Activated naive CD8-positive, alpha-beta T cell treated with anti-CD3 and anti-CD28 coated beads, Interleukin-2, amount 10 ng/mL, durations not matched to agents 7 days and 5 days (primary cell): ENCODE data around the gene MYRFL. TPM values are rescaled to one million over a fixed set of nuclear protein-coding genes. Genes with fewer than 3 reads are reported as not detected.
"Not testable (repeated sequence)": the region's sequence is repeated elsewhere in the genome, so short reads cannot be mapped to it uniquely, and the experiment has no call there.

ENCODE experiments used
- ATAC-seq: fragments of 150-1000 bp; cut with Tn5 transposase; one replicate; pipeline ENCODE4 v1.10.0; 2021; ENCODE audit warnings: low read depth, moderate library complexity
- POLR2A ChIA-PET: fragments of 350-600 bp; sonication (Branson Sonifier 250); formaldehyde crosslinking; loops from one replicate; lab custom pipeline; 2021; ENCODE audit warnings: antibody characterized with exemption; lab: Charles Lee
- DNase-seq: peaks from one replicate; pipeline ENCODE4 v3.0.0; 2021
- H3K27ac Mint-ChIP-seq: one replicate; pipeline ENCODE4 v1.8.0; 2022; ENCODE audit warnings: mild to moderate bottlenecking, mixed read lengths
- H3K27me3 Mint-ChIP-seq: one replicate; pipeline ENCODE4 v1.8.0; 2022; ENCODE audit warnings: mild to moderate bottlenecking, moderate library complexity, mixed read lengths
- H3K36me3 Mint-ChIP-seq: one replicate; pipeline ENCODE4 v1.8.0; 2021; ENCODE audit warnings: mild to moderate bottlenecking, mixed read lengths
- H3K4me1 Mint-ChIP-seq: one replicate; pipeline ENCODE4 v1.8.0; 2021; ENCODE audit warnings: mixed read lengths
- H3K4me3 Mint-ChIP-seq: one replicate; pipeline ENCODE4 v1.8.0; 2022; ENCODE audit warnings: mild to moderate bottlenecking, moderate library complexity, mixed read lengths
- H3K9me3 Mint-ChIP-seq: one replicate; pipeline ENCODE4 v1.8.0; 2021; ENCODE audit warnings: mixed read lengths
- total RNA-seq, 2 experiments: library from RNA; stranded (reverse); gene quantifications; one replicate each; pipeline ENCODE4 v1.2.3, GENCODE V29; 2021

The MYRFL gene
- not detected for total RNA-seq

DNA sequence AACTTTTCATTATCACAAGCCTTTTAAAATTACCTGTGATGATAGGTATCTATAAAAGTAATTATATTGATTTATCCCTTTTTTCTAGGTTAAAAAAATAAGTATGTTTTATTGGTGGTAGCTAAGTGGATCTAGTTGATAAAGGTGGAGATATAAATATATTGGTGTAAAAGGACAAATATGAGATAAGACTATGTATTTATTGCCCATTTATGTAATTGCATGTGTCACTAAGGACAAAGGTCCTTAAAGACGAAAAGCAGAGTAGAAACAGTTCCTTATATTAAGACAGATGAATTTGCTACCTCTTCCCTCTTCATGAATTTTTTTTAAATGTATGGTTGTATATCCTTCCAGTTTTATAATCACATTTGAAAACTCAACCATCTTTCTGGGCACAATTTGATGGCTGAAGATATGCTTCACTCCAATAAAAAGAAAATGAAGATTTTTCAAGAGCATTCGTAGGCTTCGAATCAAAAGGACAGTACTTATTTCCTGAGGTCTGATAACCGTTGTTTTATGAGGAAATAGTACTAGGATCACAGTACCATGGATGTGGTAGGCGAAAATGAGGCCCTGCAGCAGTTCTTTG, at the start of gene MYRFL:
Gene MYRFL, plus strand, starts transcription at position 262 of the 595 bp plus-strand sequence. Its CDS starts 291 bp downstream, at position 553.
- H3K27me3 Mint-ChIP-seq: peaks cover 4% of the 10 kb centered on the region
- H3K4me1 Mint-ChIP-seq: no peaks in the 10 kb centered on the region
- POLR2A ChIA-PET: no interaction called here
- no peak within 1 kb of the TSS for H3K4me3 Mint-ChIP-seq
- DNase-seq (no peak), ATAC-seq (no peak)
- H3K9me3 Mint-ChIP-seq: no peaks in the 10 kb centered on the region
- no peak within 1 kb of the TSS for H3K27ac Mint-ChIP-seq
- peaks cover 2% of the 10 kb centered on the region for H3K36me3 Mint-ChIP-seq

DNA sequence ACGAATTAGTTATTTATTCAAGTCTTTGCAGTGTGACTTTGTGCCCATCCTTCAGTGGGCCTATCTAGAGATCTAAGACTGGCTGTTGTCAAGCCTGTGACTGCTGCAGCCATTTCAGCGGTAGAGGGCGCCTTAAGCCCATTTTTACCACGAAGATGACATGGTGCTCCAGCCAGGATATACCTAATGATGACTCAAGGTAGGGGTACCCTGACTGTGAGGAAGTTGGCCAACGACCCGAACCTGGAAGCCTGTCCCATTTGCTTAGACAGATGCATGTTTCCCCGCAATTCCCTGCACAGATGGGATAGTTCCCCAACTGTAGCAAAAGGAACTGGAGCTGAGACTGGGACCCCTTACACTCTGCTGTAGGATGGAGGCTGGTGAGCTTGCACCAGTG, 45.1 kb upstream of the MYRFL start:
- Mint-ChIP-seq H3K4me3 (no peak overlapping the region), H3K27ac (no peak overlapping the region), H3K9me3 (peaks cover 8% of the 10 kb centered on the region), H3K4me1 (no peaks in the 10 kb centered on the region), H3K27me3 (no peaks in the 10 kb centered on the region), H3K36me3 (peaks cover 26% of the 10 kb centered on the region)
- DNase-seq (no peak), ATAC-seq (no peak)
- POLR2A ChIA-PET: no interaction called here

DNA sequence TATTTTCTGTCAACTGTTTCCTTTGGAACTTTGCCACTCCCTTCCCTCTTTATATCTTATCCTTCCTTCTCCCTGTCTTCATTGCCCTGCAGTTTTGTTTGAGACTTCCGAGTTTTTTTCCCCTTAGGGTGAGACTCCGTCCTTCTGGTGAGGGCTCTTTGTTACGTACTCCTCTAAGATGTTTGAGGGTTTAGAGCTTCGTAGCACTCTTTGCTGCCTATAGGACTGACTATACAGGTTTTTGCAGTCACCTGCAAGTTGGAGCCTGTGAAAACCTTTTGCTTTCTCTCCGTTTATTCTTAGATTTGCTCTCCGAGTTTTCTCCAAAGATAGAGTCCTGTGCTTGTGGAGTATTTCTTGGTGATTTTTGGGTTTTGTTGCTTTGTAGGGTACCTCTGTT, 41.7 kb upstream of the MYRFL start:
- DNase-seq: no peak

DNA sequence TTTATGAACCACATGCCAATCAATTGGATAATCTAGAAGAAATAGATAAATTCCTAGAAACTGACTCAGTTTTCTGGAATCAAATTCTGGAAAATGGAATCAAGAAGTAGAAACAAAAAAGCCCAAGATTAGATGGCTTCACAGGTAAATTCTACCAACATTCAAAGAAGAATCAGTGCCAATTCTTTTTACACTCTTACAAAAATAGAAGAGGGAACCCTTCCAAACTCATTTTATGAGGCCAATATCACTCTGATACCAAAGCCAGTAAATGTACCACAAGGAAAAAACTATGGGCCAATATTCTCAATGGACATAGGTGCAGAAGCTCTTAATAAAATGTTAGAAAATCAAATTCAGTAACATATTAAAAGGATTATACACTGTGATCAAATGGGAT, 35.7 kb upstream of the MYRFL start:
- peaks cover 51% of the 10 kb centered on the region for H3K36me3 Mint-ChIP-seq
- no peak for DNase-seq
- H3K9me3 Mint-ChIP-seq: peaks cover 16% of the 10 kb centered on the region
- H3K4me1 Mint-ChIP-seq: no peaks in the 10 kb centered on the region
- H3K27ac Mint-ChIP-seq: no peak overlapping the region
- POLR2A ChIA-PET: no interaction called here
- ATAC-seq: no peak
- no peaks in the 10 kb centered on the region for H3K27me3 Mint-ChIP-seq
- no peak overlapping the region for H3K4me3 Mint-ChIP-seq

More for the DNA sequence above, 41.7 kb upstream of the MYRFL start:
- no peaks in the 10 kb centered on the region for H3K27me3 Mint-ChIP-seq
- no peak overlapping the region for H3K27ac Mint-ChIP-seq
- H3K4me1 Mint-ChIP-seq: no peaks in the 10 kb centered on the region
- POLR2A ChIA-PET: no interaction called here
- H3K4me3 Mint-ChIP-seq: no peak overlapping the region
- ATAC-seq: no peak
- H3K9me3 Mint-ChIP-seq: peaks cover 8% of the 10 kb centered on the region
- H3K36me3 Mint-ChIP-seq: peaks cover 39% of the 10 kb centered on the region

DNA sequence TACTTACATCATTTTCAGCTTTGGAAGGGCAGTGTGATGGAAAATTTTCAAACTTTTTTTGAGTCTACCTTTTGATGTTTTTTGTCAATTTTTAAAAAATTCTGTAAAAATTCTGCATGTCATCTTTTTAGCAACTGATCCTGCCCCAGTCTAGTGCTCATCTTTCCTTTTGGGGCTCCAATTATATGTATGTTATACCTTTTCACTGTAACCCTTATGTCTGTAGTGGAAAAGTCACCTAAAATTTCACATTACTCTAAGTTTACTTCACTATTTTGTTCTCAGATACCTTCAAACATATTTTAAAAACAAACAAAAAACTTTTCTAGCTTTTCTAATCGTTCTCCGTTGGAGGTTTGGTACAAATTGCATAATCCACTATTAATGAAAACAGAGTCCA, 32.5 kb upstream of the MYRFL start:
- peaks cover 18% of the 10 kb centered on the region for H3K9me3 Mint-ChIP-seq

DNA sequence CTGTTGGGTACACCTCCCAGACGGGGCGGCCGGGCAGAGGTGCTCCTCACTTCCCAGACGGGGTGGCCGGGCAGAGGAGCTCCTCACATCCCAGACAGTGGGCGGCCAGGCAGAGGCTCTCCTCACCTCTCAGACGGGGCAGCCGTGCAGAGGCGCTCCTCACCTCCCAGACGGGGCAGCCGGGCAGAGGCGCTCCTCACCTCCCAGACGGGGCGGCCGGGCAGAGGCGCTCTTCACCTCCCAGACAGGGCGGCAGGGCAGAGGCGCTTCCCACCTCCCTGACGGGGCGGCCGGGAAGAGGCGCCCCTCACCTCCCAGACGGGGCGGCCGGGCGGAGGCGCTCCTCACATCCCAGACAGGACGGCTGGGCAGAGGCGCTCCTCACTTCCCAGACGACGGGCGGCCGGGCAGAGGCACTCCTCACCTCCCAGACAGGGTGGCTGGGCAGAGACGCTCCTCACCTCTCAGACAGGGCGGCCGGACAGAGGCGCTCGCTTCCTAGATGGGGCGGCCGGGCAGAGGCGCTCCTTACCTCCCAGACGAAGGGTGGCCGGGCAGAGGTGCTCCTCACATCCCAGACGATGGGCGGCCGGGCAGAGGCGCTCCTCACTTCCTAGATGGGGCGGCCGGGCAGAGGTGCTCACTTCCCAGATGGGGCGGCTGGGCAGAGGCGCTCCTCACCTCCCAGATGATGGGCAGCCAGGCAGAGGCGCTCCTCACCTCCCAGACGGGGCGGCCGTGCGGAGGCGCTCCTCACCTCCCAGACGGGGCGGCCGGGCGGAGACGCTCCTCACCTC, 17.7 kb upstream of the MYRFL start:
- ATAC-seq, H3K27me3 Mint-ChIP-seq, DNase-seq, H3K4me1 Mint-ChIP-seq, H3K27ac Mint-ChIP-seq, H3K4me3 Mint-ChIP-seq, POLR2A ChIA-PET: not testable (repeated sequence)
- peaks cover 21% of the 10 kb centered on the region for H3K9me3 Mint-ChIP-seq
- peaks cover 49% of the 10 kb centered on the region for H3K36me3 Mint-ChIP-seq

More for the DNA sequence above, 32.5 kb upstream of the MYRFL start:
- no peak for ATAC-seq
- no peaks in the 10 kb centered on the region for H3K27me3 Mint-ChIP-seq
- DNase-seq: no peak
- POLR2A ChIA-PET: no interaction called here
- peaks cover 55% of the 10 kb centered on the region for H3K36me3 Mint-ChIP-seq
- no peak overlapping the region for H3K4me3 Mint-ChIP-seq
- H3K4me1 Mint-ChIP-seq: no peaks in the 10 kb centered on the region
- H3K27ac Mint-ChIP-seq: no peak overlapping the region

DNA sequence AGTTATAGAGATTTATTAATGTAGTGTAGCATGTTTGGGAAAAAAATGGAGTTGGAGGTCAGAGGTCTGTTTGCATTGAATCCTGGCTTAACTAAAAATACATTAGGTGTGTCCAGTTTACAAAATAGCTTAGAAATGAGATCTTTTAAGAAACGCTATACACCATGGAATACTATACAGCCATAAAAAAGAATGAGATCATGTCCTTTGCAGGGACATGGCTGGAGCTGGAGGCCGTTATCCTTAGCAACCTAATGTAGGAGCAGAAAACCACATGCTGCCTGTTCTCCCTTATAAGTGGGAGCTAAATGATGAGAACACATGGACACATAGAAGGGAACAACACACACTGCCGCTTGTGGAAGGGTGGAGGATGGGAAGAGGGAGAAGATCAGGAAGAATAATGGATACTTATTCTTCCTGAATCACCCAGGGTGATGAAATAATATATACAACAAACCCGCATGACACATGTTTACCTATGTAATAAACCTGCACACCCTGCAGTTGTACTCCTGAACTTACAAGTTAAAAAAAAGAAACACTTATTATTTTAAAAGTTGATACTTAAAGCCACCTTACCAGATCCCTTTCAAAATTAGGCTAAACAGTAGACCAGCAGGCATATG, 14.0 kb upstream of the MYRFL start:
- Mint-ChIP-seq H3K9me3 (peaks cover 18% of the 10 kb centered on the region), H3K27ac (no peak overlapping the region), H3K27me3 (no peaks in the 10 kb centered on the region), H3K4me1 (no peaks in the 10 kb centered on the region), H3K4me3 (no peak overlapping the region), H3K36me3 (peaks cover 44% of the 10 kb centered on the region)
- DNase-seq: no peak
- ATAC-seq: no peak
- POLR2A ChIA-PET: no interaction called here

DNA sequence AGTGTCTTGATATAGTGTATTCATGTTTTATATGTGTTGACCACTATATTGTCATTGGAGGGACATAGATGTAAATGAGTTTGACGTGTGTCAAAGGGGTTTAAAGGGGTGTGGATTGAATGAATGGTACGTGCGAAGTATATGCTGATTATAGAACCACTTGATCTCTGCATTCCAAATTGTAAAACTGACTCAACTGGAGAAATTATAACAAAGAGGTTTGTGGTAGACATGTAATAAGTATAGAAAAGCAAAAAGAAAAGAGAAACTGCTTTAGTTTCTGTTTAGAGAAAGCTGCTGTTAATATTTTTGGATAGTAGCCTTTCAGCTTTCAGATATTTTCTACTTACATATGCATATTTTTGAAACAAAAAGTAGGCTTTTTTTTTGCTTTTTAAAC, 8.9 kb upstream of the MYRFL start:
- Mint-ChIP-seq H3K27me3 (peaks cover 2% of the 10 kb centered on the region), H3K4me3 (no peak overlapping the region), H3K9me3 (no peaks in the 10 kb centered on the region), H3K4me1 (no peaks in the 10 kb centered on the region), H3K27ac (no peak overlapping the region), H3K36me3 (peaks cover 13% of the 10 kb centered on the region)
- no peak for DNase-seq
- ATAC-seq: no peak
- POLR2A ChIA-PET: no interaction called here

DNA sequence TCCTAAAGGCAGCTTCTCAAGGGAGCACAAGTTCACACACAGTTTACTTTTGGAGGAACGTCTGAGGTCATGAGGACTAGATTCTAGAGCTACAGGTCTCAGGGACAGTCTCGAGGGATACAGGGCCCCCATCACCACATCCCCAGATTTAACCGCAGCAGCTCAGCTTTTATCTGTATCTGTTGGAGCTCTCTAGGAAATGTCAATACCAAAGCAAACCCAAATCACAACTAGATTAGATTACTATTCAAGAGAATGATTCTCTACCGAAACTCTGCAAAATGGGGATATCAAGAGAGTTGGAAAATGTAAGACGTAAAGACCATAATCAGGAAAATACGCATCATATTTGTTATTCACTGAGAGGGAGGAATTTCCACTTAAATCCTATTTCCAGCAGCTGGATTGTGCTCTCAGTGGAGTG, 4.0 kb upstream of the MYRFL start:
- H3K4me1 Mint-ChIP-seq: no peaks in the 10 kb centered on the region
- ATAC-seq (no peak), DNase-seq (no peak)
- H3K36me3 Mint-ChIP-seq: peaks cover 3% of the 10 kb centered on the region
- H3K27me3 Mint-ChIP-seq: peaks cover 3% of the 10 kb centered on the region
- no peak overlapping the region for H3K27ac Mint-ChIP-seq
- no peaks in the 10 kb centered on the region for H3K9me3 Mint-ChIP-seq
- POLR2A ChIA-PET: no interaction called here
- H3K4me3 Mint-ChIP-seq: no peak overlapping the region

DNA sequence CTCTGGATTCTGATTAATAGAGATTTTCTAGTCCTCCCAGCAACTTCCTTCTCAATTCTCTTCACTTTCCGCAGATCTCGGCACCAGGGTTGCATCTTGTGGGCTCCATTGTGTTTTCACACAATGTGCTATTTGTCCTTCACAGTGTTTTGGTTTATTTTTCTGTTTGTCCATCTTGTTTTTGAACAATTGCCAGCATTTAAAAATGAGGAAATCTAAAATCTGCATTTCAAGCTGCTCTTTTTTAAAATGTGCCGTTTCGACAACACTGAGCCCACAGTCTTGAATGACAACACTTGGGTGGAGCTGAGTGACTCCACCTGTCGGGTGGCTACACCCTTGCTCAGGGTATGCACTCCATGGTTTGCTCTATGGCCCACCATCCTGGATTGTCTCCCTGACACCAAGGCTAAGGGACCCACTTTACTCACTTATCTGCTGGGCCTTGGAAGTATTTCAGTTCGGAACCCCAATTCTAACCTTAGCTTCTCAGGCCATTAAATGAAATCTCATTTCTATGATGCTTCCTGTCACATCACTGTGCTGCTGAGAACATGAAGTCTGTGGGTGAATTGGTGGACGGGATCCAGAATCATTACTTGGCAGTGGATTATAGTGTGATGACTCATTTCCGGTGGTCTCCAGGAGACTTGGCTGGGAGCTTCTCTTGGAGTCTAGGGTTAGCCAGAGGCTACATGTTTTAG, 3.4 kb upstream of the MYRFL start:
- Mint-ChIP-seq H3K27me3 (peaks cover 3% of the 10 kb centered on the region), H3K9me3 (no peaks in the 10 kb centered on the region), H3K36me3 (peaks cover 3% of the 10 kb centered on the region), H3K27ac (no peak overlapping the region), H3K4me1 (no peaks in the 10 kb centered on the region), H3K4me3 (no peak overlapping the region)
- POLR2A ChIA-PET: no interaction called here
- DNase-seq: no peak
- no peak for ATAC-seq

DNA sequence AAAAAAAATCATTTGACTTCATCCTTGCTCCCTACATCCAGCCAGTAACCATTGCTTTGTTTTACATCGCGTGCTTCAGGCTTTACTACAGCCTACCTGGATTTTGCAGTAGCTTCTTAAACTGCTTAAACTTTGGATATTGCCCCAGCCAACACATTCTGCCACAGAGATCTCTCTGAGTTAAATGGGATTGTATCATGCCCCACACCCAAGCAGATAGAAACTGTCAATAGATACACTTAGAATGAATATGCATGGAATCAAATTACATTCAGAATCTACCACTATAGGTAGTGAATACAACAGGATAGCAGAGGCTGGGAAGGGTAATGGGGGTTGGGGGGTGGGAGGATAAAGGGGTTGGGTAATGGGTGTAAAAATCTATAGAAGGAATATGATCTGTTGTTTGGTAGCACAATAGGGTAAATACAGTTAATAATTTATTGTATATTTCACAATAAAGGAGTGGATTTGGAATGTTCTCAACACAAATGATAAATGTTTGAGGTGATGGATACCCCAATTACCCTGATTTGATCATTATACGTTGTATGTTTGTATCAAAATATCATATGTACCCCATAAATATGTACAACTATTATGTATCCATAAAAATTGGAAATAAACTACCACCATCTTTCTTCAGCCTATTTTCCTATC, 2.7 kb upstream of the MYRFL start:
- Mint-ChIP-seq H3K27me3 (peaks cover 3% of the 10 kb centered on the region), H3K9me3 (no peaks in the 10 kb centered on the region), H3K4me3 (no peak overlapping the region), H3K4me1 (no peaks in the 10 kb centered on the region), H3K27ac (no peak overlapping the region), H3K36me3 (peaks cover 3% of the 10 kb centered on the region)
- ATAC-seq (no peak), DNase-seq (no peak)
- POLR2A ChIA-PET: no interaction called here

DNA sequence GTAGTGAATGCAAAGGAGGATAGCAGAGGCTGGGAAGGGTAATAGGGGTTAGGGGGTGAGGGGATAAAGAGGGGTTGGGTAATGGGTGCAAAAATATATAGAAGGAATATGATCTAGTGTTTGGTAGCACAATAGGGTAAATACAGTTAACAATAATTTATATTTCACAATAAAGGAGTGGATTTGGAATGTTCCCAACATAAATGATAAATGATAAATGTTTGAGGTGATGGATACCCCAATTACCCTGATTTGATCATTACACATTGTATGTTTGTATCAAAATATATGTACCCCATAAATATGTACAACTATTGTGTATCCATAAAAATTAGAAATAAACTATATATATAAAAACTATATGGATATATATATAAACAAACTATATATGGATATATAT, 999 bp upstream of the MYRFL start:
- Mint-ChIP-seq H3K4me3 (no peak overlapping the region), H3K4me1 (no peaks in the 10 kb centered on the region), H3K36me3 (peaks cover 3% of the 10 kb centered on the region), H3K27me3 (peaks cover 4% of the 10 kb centered on the region), H3K9me3 (no peaks in the 10 kb centered on the region), H3K27ac (no peak overlapping the region)
- ATAC-seq (no peak), DNase-seq (no peak)
- POLR2A ChIA-PET: no interaction called here

DNA sequence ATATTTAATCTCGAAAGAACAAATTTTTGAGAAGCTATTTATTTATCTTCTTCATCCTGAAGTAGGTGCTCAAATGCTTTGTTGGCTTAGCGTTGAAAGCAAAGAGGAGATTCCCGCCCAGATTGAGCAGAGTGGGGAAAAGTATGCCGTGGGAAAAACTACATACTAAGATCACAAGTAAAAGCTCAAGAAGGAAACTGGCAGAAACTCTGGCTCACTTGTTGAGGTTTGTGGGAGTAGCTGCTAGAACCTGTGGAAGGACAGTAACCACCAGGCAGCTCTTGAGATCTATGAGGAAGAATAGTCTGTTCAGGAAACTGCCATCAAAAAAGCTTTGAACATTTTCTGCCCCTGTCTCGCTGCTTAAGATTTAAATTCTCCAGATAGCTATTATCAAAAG, 3.9 kb downstream of the MYRFL start:
- POLR2A ChIA-PET: no interaction called here
- Mint-ChIP-seq H3K27ac (no peak overlapping the region), H3K9me3 (no peaks in the 10 kb centered on the region), H3K4me3 (no peak overlapping the region), H3K4me1 (no peaks in the 10 kb centered on the region), H3K36me3 (no peaks in the 10 kb centered on the region), H3K27me3 (peaks cover 10% of the 10 kb centered on the region)
- no peak for DNase-seq
- no peak for ATAC-seq
